Hepatocyte (in vitro differentiated cells): Measurements from ENCODE around the gene SLC22A31. TPM values are rescaled to one million over a fixed set of nuclear protein-coding genes. Genes with fewer than 3 reads are reported as not detected.
"Not testable (repeated sequence)": the region's sequence is repeated elsewhere in the genome, so short reads cannot be mapped to it uniquely, and the experiment has no call there.

Source experiments
- DNase-seq: peaks from one replicate; pipeline ENCODE4 v3.0.0-alpha.2; 2016; ENCODE audit warnings: low spot score
- H2AFZ ChIP-seq: fragments of 200-600 bp; sonication (generic); 2 replicates; pipeline ENCODE4 v1.6.0; 2016; ENCODE audit warnings: antibody characterized with exemption, mild to moderate bottlenecking
- H3K27ac ChIP-seq: fragments of 200-600 bp; sonication (generic); 2 replicates; pipeline ENCODE4 v1.5.1; 2016; ENCODE audit warnings: mild to moderate bottlenecking
- H3K27me3 ChIP-seq: fragments of 200-600 bp; sonication (generic); 2 replicates; pipeline ENCODE4 v1.6.1; 2016
- H3K36me3 ChIP-seq: fragments of 200-600 bp; sonication (generic); replicated peaks from 2 replicates; pipeline ENCODE4 v1.5.1; 2016; ENCODE audit warnings: low read depth; ENCODE audit not compliant: insufficient read depth
- H3K4me1 ChIP-seq: fragments of 200-600 bp; sonication (generic); 2 replicates; pipeline ENCODE4 v1.5.1; 2016; ENCODE audit warnings: mild to moderate bottlenecking, moderate library complexity; ENCODE audit not compliant: insufficient read depth
- H3K4me2 ChIP-seq: fragments of 200-600 bp; sonication (generic); 2 replicates; pipeline ENCODE4 v1.6.0; 2016
- H3K4me3 ChIP-seq: fragments of 200-600 bp; sonication (generic); 2 replicates; pipeline ENCODE4 v1.5.1; 2016; ENCODE audit warnings: mild to moderate bottlenecking
- H3K79me2 ChIP-seq: fragments of 200-600 bp; sonication (generic); 2 replicates; pipeline ENCODE4 v1.6.0; 2017; ENCODE audit warnings: mild to moderate bottlenecking
- H3K9me2 ChIP-seq: fragments of 200-600 bp; sonication (generic); replicated peaks from 2 replicates; pipeline ENCODE4 v1.6.0; 2017; ENCODE audit warnings: mild to moderate bottlenecking; ENCODE audit not compliant: insufficient read depth
- H3K9me3 ChIP-seq: fragments of 200-600 bp; sonication (generic); 2 replicates; pipeline ENCODE4 v1.5.1; 2016; ENCODE audit warnings: low read depth, mild to moderate bottlenecking
- H4K20me1 ChIP-seq: fragments of 200-600 bp; sonication (generic); 2 replicates; pipeline ENCODE4 v1.6.0; 2016; ENCODE audit warnings: mild to moderate bottlenecking; ENCODE audit not compliant: insufficient read depth, poor library complexity, severe bottlenecking
- CTCF ChIP-seq: fragments of 200-600 bp; sonication (generic); IDR thresholded peaks from 2 replicates; pipeline ENCODE4 v1.5.1; 2016; ENCODE audit warnings: antibody characterized with exemption, mild to moderate bottlenecking; ENCODE audit not compliant: poor library complexity
- EZH2 ChIP-seq: fragments of 200-600 bp; sonication (generic); IDR thresholded peaks from 2 replicates; pipeline ENCODE4 v1.6.1; 2016; ENCODE audit warnings: antibody characterized with exemption, mild to moderate bottlenecking, borderline replicate concordance
- EZH2phosphoT487 ChIP-seq: fragments of 200-600 bp; sonication (generic); IDR thresholded peaks from one replicate; pipeline ENCODE4 v1.6.1; 2018; ENCODE audit warnings: antibody characterized with exemption, mild to moderate bottlenecking, low read depth, moderate library complexity; ENCODE audit not compliant: unreplicated experiment, severe bottlenecking
- WGBS: methylation state at CpG from one replicate; pipeline ENCODE4 v1.1.6; 2016; ENCODE audit warnings: low lambda C conversion rate; ENCODE audit errors: missing lambda C conversion rate; 5-methylcytosine and 5-hydroxymethylcytosine counted together
- polyA plus RNA-seq: library from polyadenylated mRNA; unstranded; fragments of >200 nt; fragmentation: Nextera tagmentation; extraction: Ambion mirVana; gene quantifications from 2 replicates; pipeline ENCODE4 v1.2.1, GENCODE V29; 2016
- total RNA-seq: library from RNA; depleted of rRNA; stranded (reverse); fragments of >200 nt; gene quantifications from 2 replicates; pipeline ENCODE4 v1.2.3, GENCODE V29; 2014

Gene SLC22A31
- total and polyA plus RNA-seq, 2 experiments from 2014 or later, result 1.4 to 1.6 TPM

- Histone ChIP-seq H3K4me2 (no peak overlapping the region), H3K9me2 (no peaks in the 10 kb centered on the region), H4K20me1 (no peaks in the 10 kb centered on the region), H3K36me3 (no peaks in the 10 kb centered on the region), H2AFZ (no peak overlapping the region), H3K27me3 (peaks cover 7% of the 10 kb centered on the region), H3K27ac (no peak overlapping the region), H3K9me3 (no peaks in the 10 kb centered on the region), H3K4me1 (peaks cover 6% of the 10 kb centered on the region), H3K79me2 (no peaks in the 10 kb centered on the region), H3K4me3 (no peak overlapping the region)
- TF ChIP-seq EZH2 (no peak), CTCF (no peak), EZH2phosphoT487 (no peak)
- peak; percentile 5 for DNase-seq
- WGBS, result 93% methylated on average over 42 of the region's 45 CpGs
These were observed 5.7 kb downstream of the SLC22A31 start for GRCh38 chr16:89194340-89195311.

- Histone ChIP-seq H3K79me2 (no peaks in the 10 kb centered on the region), H3K27ac (no peak overlapping the region), H3K4me3 (no peak overlapping the region), H3K4me1 (peaks cover 6% of the 10 kb centered on the region), H3K27me3 (no peaks in the 10 kb centered on the region), H3K36me3 (no peaks in the 10 kb centered on the region), H2AFZ (no peak overlapping the region), H3K9me3 (no peaks in the 10 kb centered on the region), H4K20me1 (no peaks in the 10 kb centered on the region), H3K9me2 (no peaks in the 10 kb centered on the region), H3K4me2 (no peak overlapping the region)
- TF ChIP-seq CTCF (no peak), EZH2phosphoT487 (no peak), EZH2 (no peak)
- DNase-seq, result peak; percentile 3
- WGBS, result 90% methylated on average over 26 of the region's 38 CpGs
These were observed 6.6 kb downstream of the SLC22A31 start for GRCh38 chr16:89193576-89194293.

- TF ChIP-seq EZH2 (no peak), CTCF (no peak), EZH2phosphoT487 (no peak)
- Histone ChIP-seq H3K9me3 (no peaks in the 10 kb centered on the region), H4K20me1 (no peaks in the 10 kb centered on the region), H3K27me3 (no peaks in the 10 kb centered on the region), H3K4me1 (peaks cover 6% of the 10 kb centered on the region), H3K4me2 (peak overlapping the region; percentile 96), H3K79me2 (no peaks in the 10 kb centered on the region), H3K9me2 (no peaks in the 10 kb centered on the region), H2AFZ (no peak overlapping the region), H3K36me3 (no peaks in the 10 kb centered on the region), H3K27ac (no peak overlapping the region), H3K4me3 (no peak overlapping the region)
- peak; percentile 49 for DNase-seq
- 28% methylated on average over 15 of the region's 39 CpGs for WGBS
These were observed 7.3 kb downstream of the SLC22A31 start for GRCh38 chr16:89192956-89193575.

DNA sequence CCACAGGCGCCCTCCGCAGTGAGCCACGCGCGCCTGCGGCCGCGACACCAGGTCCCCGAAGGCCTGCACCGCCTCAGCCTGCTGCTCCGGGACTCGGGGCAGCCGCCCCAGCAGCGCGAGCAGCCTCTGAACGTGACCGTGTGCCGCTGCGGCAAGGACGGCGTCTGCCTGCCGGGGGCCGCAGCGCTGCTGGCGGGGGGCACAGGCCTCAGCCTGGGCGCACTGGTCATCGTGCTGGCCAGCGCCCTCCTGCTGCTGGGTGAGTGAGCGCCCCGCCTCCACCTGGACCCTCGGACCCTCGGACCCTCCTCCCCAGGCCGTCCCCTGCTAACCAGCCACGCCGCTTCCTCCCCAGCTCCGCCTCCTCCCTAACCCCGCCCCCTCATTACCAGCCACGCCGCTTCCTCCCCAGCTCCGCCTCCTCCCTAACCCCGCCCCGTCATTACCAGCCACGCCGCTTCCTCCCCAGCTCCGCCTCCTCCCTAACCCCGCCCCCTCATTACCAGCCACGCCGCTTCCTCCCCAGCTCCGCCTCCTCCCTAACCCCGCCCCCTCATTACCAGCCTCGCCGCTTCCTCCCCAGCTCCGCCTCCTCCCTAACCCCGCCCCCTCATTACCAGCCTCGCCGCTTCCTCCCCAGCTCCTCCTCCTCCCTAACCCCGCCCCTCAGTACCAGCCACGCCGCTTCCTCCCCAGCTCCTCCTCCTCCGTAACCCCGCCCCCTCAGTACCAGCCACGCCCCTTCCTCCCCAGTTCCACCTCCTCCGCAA lies 8.0 kb downstream of the SLC22A31 start:
- not testable (repeated sequence) for H3K27ac ChIP-seq, H3K27me3 ChIP-seq, H4K20me1 ChIP-seq, H3K9me2 ChIP-seq, H3K4me1 ChIP-seq, H3K9me3 ChIP-seq, H3K4me3 ChIP-seq, H3K36me3 ChIP-seq, H3K79me2 ChIP-seq
- Histone ChIP-seq H2AFZ (peak overlapping the region; percentile 78), H3K4me2 (peak overlapping the region; percentile 96)
- WGBS, result 3% methylated on average over 21 of the region's 63 CpGs
- peak; percentile 76 for DNase-seq
